GM18511 (cell line): ENCODE data around the gene TEX14.
"Not testable (repeated sequence)": the region's sequence is repeated elsewhere in the genome, so short reads cannot be mapped to it uniquely, and the experiment has no call there.

Experiments
- ATAC-seq: cut with Tn5 transposase; IDR thresholded peaks from one replicate; pipeline ENCODE4 v1.9.1; 2021; ENCODE audit warnings: mild to moderate bottlenecking, moderate library complexity; ENCODE audit not compliant: unreplicated experiment

The TEX14 gene

DNA sequence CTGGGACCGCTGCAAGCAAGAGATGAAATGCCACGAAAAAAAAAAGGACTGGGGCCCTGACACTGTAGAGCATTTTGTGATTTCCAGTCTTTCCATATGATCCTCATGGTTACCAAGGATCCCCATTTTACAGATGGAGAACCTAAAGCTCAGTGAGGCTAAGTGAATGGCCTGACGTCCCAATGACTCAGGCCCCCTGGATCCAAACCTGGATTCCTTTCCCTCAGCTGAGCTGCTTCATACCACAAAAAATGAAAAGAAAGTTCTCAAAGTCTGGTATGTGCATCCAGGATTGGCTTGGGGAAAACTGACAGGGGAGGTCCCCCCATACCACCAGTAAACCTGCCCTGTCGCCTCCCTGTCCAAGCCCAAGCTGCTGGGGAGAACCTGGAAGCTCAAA lies 80.5 kb downstream of the TEX14 start:
- ATAC-seq = no peak

GRCh38 chr17:58606934-58607333 lies 84.9 kb downstream of the TEX14 start:
- ATAC-seq = no peak

DNA sequence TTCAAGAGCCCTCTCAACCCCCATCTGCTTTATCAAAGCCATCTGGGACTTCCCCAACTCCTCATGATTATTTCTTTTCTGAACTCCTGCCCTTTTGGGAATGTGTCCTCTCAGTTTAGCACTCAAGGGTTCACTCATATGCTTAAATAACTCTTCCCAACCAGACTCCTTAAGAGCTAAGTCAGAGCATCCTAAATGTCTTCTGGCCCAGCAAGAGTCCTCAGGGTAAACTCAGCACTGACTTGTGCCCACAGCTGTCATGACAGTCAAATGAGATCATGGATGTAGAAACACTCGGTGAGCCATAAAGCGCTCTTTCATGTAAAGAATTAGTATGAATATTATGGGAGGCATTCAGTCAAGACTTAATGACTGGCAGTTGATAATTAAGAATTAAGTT lies 85.9 kb downstream of the TEX14 start:
- no peak for ATAC-seq

- no peak for ATAC-seq
These were observed 86.4 kb downstream of the TEX14 start for GRCh38 chr17:58605470-58605869.

DNA sequence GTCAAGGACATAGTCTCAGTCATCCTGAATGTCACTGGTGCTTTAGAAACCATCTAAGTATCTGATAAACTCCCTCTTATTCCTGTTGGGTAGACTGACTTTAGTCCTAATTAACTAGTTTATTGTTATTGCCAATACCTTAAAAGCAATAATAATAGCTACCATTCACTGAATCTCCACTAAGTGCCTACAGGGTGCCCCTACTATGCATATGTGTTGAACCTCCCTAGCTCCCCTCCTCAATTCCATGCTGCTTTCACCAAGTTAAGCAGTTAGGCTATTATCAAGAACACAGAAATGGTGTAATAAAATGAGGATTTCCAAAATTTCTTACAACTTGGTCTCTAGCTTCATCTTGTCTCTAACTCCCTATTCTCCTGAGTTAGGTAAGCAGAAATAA lies 89.9 kb downstream of the TEX14 start:
- no peak for ATAC-seq

GRCh38 chr17:58597371-58597770 lies 94.5 kb downstream of the TEX14 start:
- no peak for ATAC-seq

GRCh38 chr17:58595194-58595792 lies 96.6 kb downstream of the TEX14 start:
- ATAC-seq = no peak

DNA sequence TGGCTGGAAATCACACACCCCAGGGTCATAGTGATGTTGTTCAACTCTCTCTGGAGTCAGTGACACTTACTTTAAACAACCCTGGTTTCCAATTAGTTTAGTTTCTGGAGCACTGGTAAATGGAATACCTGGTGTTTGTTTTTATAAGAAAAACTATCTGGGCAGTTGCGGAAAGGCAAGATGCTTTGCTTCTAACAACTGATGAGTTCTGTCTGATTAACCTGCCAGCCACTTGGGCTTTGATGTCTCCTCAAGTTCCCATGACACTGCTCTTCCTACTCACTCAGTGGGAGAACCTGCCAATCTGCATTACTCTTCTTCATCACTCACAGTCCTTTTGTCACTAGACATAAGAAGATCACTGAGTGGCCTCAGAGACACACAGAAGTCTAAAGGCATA lies 98.7 kb downstream of the TEX14 start:
- no peak for ATAC-seq

GRCh38 chr17:58591455-58591854 lies 100.4 kb downstream of the TEX14 start:
- ATAC-seq = no peak

DNA sequence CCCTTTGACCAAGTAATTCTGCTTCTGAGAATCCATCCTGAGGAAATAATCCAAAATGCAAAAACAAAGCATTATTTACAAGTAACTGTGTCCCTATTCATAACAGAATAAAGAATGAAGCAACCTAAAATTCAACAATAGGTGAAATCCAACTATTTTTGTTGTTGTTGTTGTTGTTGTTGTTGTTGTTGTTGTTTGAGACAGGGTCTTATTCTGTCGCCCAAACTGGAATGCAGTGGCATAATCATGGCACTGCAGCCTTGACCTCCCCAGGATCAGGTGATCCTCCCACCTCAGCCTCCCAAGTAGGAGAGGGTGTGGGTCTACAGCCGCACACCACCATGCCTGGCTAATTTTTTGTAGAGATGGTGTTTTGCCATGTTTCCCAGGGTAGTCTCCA lies 101.5 kb downstream of the TEX14 start:
- ATAC-seq = no peak

GRCh38 chr17:58587713-58588117 lies 104.1 kb downstream of the TEX14 start:
- peak; percentile 50 for ATAC-seq

DNA sequence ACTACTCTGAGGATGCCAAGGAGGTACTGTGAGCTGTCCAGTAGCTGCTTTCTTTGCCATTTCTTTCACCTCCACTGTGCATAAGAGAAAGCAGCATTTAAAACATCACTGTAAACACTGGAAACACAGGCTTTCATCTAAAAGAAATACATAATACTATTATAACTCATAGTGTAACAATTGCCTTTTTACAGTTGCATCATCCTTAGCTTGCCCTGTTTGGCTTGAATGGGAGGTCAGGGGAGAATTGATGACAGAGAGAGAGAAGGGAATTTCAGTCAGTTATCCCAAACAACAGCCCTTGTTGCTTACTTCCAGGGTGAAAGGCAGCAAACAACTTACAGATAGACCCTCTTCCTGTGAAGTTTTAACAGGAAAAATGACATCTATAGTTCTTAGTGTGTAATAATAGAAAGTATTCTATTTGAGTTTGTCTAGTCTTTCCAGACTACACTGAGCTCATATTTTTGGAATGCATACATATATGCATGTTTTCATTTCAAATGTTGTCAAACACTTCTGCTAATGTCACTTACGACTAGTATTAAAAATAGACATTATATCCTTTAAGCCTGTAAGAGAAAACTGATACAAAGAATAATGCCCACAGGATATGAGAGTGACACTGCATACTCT lies 105.7 kb downstream of the TEX14 start:
- ATAC-seq = no peak

GRCh38 chr17:58585554-58585953 lies 106.3 kb downstream of the TEX14 start:
- no peak for ATAC-seq

DNA sequence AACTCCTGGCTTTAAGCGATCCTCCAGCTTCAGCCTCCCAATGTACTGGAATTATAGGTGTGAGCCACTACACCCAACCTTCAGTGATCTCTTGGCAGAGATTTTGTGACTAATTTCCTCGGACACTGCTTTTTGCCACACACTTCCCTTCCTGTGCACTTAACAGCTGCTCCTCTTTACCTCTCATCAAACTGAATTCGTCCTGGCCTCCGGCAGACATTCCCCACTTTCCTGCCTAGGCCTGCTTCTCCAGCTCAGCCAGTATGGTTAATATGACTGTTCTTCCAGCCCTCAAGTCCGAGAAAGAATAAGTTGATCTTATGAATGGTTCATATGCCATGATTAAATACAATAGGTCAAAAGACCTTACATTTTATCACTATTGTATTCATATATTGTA lies 108.4 kb downstream of the TEX14 start:
- ATAC-seq = no peak

DNA sequence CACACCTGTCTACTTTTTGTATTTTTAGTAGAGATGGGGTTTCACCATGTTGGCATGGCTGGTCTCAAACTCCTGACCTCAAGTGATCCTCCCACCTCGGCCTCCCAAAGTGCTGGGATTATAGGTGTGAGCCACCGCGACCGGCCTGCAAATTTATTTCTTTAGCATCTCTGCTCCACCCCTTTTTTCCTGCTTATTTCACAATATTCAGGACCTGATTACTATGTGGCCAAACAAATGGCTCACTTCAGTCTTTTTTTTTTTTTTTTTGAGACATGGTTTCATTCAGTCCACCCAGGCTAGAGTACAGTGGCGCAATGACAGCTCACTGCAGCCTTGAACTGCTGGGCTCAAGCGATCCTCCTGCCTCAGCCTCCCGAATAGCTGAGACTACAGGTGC lies 109.1 kb downstream of the TEX14 start:
- not testable (repeated sequence) for ATAC-seq

GRCh38 chr17:58580671-58581070 lies 111.2 kb downstream of the TEX14 start:
- no peak for ATAC-seq

- ATAC-seq = no peak
These were observed 114.1 kb downstream of the TEX14 start for GRCh38 chr17:58577696-58578095.

DNA sequence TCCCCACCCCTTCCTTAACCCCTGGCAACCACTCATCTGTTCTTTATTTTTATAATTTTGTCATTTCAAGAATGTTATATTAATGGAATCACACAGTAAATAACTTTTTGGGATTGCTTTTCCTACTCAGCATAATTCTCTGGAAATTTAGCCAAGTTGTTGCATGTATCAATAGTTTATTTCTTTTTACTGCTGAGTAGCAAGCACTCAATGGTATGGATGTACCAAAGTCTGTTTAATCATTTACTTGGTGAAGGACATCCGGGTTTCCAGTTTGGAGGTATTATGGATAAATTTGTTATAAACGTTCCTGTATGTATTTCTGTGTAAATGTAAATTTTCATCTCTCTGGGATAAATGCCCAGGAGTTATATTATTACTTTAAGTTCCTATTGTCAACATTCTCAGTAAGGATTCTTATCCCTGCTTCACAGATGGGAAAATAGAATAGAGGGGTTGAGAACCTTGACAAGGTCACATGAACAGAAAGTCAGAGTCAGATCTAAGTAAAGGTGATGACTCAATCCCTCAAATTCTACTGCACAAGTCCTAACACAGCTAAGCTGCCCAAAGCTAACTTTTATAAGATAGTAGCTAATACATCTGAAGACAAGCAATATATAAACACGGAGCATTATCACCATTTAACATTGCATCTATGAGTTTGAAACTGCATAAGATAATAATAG lies 115.0 kb downstream of the TEX14 start:
- ATAC-seq = no peak

DNA sequence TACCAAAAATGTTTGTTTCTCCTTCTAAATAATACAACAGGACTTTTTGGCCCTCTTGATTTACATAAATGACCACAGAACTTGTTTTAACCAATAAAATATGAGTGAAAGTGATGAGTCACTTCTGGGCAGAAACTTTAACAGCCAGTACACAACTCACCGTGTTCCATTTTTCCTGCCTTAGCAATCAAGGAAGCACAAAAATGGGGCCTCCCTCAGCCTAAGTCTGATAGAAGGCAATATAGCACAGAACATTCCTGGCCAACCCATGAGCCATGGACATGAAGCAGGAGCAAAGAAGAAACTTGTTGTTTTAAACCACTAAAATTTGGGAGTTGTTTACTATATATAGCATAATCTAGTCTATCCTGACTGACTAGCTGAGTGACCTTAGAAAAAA lies 116.3 kb downstream of the TEX14 start:
- ATAC-seq = no peak

- no peak for ATAC-seq
These were observed 117.8 kb downstream of the TEX14 start for GRCh38 chr17:58574025-58574424.

GRCh38 chr17:58572846-58573245 lies 119.0 kb downstream of the TEX14 start:
- ATAC-seq = no peak

GRCh38 chr17:58570758-58571157 lies 121.1 kb downstream of the TEX14 start:
- ATAC-seq = no peak
